Activated T-helper 2 cell treated with anti-CD3 and anti-CD28 coated beads, Interferon-gamma antibody, Interleukin-2, Interleukin-4, amounts not matched to agents 10 μg/mL and 5 μg/mL and 100 μg/mL, durations not matched to agents 14 hours and 24 hours and 36 hours (primary cell): ENCODE measurements around the gene ATP12A. TPM values are rescaled to one million over a fixed set of nuclear protein-coding genes. Genes with fewer than 3 reads are reported as not detected.
A peak's percentile ranks its signal among the peaks of the same experiment; 100 is the strongest.

Experiments
- DNase-seq: peaks from one replicate; pipeline ENCODE4 v3.0.0; 2021; ENCODE audit warnings: low spot score
- H3K27ac Mint-ChIP-seq: one replicate; pipeline ENCODE4 v1.8.0; 2021; ENCODE audit warnings: mixed read lengths
- H3K27me3 Mint-ChIP-seq: one replicate; pipeline ENCODE4 v1.8.0; 2021; ENCODE audit warnings: low read depth, mixed read lengths
- H3K36me3 Mint-ChIP-seq: one replicate; pipeline ENCODE4 v1.8.0; 2021; ENCODE audit warnings: low read depth, mixed read lengths
- H3K4me1 Mint-ChIP-seq: one replicate; pipeline ENCODE4 v1.8.0; 2021; ENCODE audit warnings: low read depth, mixed read lengths
- H3K4me3 Mint-ChIP-seq: one replicate; pipeline ENCODE4 v1.8.0; 2021; ENCODE audit warnings: low read depth, mild to moderate bottlenecking, moderate library complexity, mixed read lengths
- H3K9me3 Mint-ChIP-seq: one replicate; pipeline ENCODE4 v1.8.0; 2021; ENCODE audit warnings: mixed read lengths
- intact Hi-C: fragments of 100-400 bp; cut with micrococcal nuclease; formaldehyde crosslinking; loops from one replicate; pipeline ENCODE4 v1.15.1; 2023
- total RNA-seq: library from RNA; stranded (reverse); gene quantifications from 2 replicates; pipeline ENCODE4 v1.2.3, GENCODE V29; 2022

Gene ATP12A
- total RNA-seq, result 1.1 TPM in 2 replicates

GRCh38 chr13:24680258-24680920, at the start of gene ATP12A:
TSS of gene ATP12A (plus strand) at chr13:24680408. CDS start at chr13:24680744, 336 bp downstream.
- Mint-ChIP-seq H3K27me3 (peaks cover 44% of the 10 kb centered on the region), H3K4me3 (no peak within 1 kb of the TSS), H3K27ac (no peak within 1 kb of the TSS), H3K4me1 (peaks cover 34% of the 10 kb centered on the region), H3K36me3 (no peaks in the 10 kb centered on the region), H3K9me3 (no peaks in the 10 kb centered on the region)
- intact Hi-C loops, result loop anchor here (5.0 kb wide), 3 partner anchors 53 to 168 kb away; partner anchors contain the start of gene PARP4
- peak; percentile 16 for DNase-seq

GRCh38 chr13:24630851-24631620, 49.2 kb upstream of the ATP12A start:
- Mint-ChIP-seq H3K27ac (no peak overlapping the region), H3K36me3 (no peaks in the 10 kb centered on the region), H3K4me3 (no peak overlapping the region), H3K27me3 (no peaks in the 10 kb centered on the region), H3K9me3 (no peaks in the 10 kb centered on the region), H3K4me1 (peaks cover 18% of the 10 kb centered on the region)
- DNase-seq, result no peak
- intact Hi-C loops, result no loop called here

GRCh38 chr13:24631922-24632321, 48.3 kb upstream of the ATP12A start:
- H3K4me3 Mint-ChIP-seq, result no peak overlapping the region
- intact Hi-C loops, result no loop called here
- DNase-seq, result no peak
- no peak overlapping the region for H3K27ac Mint-ChIP-seq
- no peaks in the 10 kb centered on the region for H3K27me3 Mint-ChIP-seq
- peaks cover 11% of the 10 kb centered on the region for H3K4me1 Mint-ChIP-seq
- H3K9me3 Mint-ChIP-seq, result no peaks in the 10 kb centered on the region
- H3K36me3 Mint-ChIP-seq, result no peaks in the 10 kb centered on the region

DNA sequence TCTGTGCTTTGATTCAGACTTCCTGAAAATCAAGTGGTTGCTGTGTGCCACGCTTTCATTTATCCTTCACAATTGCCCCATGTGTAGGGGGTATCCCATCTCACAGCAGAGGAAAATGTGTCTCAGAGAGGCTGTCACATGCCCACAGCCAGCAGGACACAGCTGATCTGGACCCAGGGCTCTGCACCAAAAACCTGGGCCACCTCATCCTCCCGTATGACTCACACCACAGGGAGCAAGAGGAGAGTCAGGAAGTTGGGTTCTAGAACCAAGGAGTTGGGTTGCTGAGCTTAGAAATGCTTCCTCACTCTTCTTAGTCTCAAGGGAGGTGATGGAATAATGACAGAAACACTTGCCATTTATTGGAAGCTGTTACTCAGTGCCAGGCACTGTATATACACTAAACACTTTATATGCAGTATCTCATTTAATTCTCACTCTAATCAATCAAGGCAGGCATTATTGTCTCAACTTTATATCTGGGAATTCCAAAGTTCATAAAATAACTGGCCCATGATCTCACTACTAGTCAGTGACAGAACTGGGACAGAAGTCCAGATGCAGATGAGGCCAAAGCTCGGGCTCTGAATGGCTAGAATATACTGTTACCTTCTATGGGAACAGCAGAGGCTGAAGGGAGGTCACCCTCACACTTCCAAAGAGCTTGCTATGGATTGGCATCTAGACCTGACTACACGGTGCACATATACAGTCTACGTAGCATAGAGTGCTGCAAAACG, 47.7 kb upstream of the ATP12A start:
- Mint-ChIP-seq H3K4me1 (peaks cover 11% of the 10 kb centered on the region), H3K27me3 (no peaks in the 10 kb centered on the region), H3K9me3 (no peaks in the 10 kb centered on the region), H3K36me3 (no peaks in the 10 kb centered on the region), H3K4me3 (no peak overlapping the region), H3K27ac (no peak overlapping the region)
- intact Hi-C loops, result no loop called here
- no peak for DNase-seq

GRCh38 chr13:24636776-24637175, 43.4 kb upstream of the ATP12A start:
- DNase-seq, result no peak
- Mint-ChIP-seq H3K4me3 (no peak overlapping the region), H3K9me3 (no peaks in the 10 kb centered on the region), H3K4me1 (peaks cover 2% of the 10 kb centered on the region), H3K27ac (no peak overlapping the region), H3K27me3 (peaks cover under 1% of the 10 kb centered on the region), H3K36me3 (no peaks in the 10 kb centered on the region)
- intact Hi-C loops, result no loop called here

DNA sequence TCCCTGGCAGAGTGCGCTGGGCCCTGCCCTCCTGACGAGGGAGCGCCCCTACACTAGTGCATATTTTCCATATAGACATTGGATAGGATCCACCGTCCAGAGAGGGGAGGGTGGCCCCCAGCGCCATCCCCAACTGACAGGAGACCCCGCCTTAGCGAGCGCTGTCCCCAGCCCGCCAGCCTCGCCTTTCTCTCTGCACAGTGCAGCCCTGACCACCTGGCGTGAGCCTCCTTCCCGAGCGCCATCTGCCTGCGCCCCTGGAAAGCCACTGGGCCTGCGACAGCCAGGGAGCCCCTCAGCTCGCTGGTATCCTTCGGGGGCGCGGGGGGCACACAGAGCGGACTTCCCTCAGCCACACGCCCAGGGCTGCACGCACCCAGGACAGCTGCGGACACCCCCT, 42.1 kb upstream of the ATP12A start:
- intact Hi-C loops, result no loop called here
- H3K4me1 Mint-ChIP-seq, result peaks cover 2% of the 10 kb centered on the region
- H3K27ac Mint-ChIP-seq, result no peak overlapping the region
- H3K36me3 Mint-ChIP-seq, result no peaks in the 10 kb centered on the region
- no peaks in the 10 kb centered on the region for H3K9me3 Mint-ChIP-seq
- peaks cover 2% of the 10 kb centered on the region for H3K27me3 Mint-ChIP-seq
- no peak for DNase-seq
- no peak overlapping the region for H3K4me3 Mint-ChIP-seq

DNA sequence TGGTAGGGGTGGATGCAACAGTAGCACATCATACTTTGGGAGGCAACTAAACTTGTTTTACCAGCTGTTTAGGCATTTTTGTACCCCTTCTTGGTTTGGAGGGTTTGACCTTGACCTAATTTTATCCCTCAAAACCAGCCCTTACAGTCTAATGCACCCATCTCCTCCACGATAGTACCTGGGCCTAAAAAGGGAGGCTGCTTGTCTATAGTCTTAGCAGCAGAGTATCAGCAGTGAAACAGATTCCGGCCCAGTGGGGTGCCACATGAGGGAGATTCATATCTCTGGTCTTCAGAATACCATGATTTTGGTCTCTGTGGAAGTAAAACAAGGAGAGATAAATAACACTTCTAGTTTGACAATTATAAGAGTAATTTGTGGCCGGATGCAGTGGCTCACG, 39.5 kb upstream of the ATP12A start:
- Mint-ChIP-seq H3K27me3 (peaks cover 2% of the 10 kb centered on the region), H3K4me3 (no peak overlapping the region), H3K4me1 (no peaks in the 10 kb centered on the region), H3K9me3 (no peaks in the 10 kb centered on the region), H3K36me3 (no peaks in the 10 kb centered on the region), H3K27ac (no peak overlapping the region)
- DNase-seq, result no peak
- intact Hi-C loops, result no loop called here

DNA sequence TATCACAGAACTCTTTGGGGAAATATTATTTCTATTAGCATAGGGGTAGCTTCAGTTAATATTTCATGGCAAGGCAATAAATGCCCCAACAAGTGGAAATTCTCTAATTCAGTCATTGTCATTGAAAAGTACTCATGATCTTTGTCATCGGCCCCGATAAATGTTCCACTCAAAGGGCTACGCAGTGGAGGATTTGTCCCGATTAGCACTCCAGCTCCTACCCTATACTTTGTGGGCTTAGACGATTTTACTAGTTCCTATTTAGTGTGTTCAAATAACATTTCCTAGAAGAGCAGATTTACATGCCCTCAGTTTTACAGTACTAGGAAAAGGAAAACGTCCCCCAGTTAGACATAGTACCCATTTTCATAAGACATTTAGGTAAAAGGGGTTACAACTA, 38.0 kb upstream of the ATP12A start:
- no peaks in the 10 kb centered on the region for H3K4me1 Mint-ChIP-seq
- no peak overlapping the region for H3K27ac Mint-ChIP-seq
- H3K4me3 Mint-ChIP-seq, result no peak overlapping the region
- intact Hi-C loops, result no loop called here
- no peaks in the 10 kb centered on the region for H3K9me3 Mint-ChIP-seq
- H3K36me3 Mint-ChIP-seq, result no peaks in the 10 kb centered on the region
- DNase-seq, result no peak
- H3K27me3 Mint-ChIP-seq, result peaks cover 2% of the 10 kb centered on the region

GRCh38 chr13:24644036-24644435, 36.2 kb upstream of the ATP12A start:
- Mint-ChIP-seq H3K36me3 (no peaks in the 10 kb centered on the region), H3K4me3 (no peak overlapping the region), H3K4me1 (peaks cover 2% of the 10 kb centered on the region), H3K9me3 (no peaks in the 10 kb centered on the region), H3K27me3 (peaks cover 2% of the 10 kb centered on the region), H3K27ac (no peak overlapping the region)
- intact Hi-C loops, result no loop called here
- no peak for DNase-seq

GRCh38 chr13:24648271-24648670, 31.9 kb upstream of the ATP12A start:
- Mint-ChIP-seq H3K27me3 (no peaks in the 10 kb centered on the region), H3K4me3 (no peak overlapping the region), H3K36me3 (no peaks in the 10 kb centered on the region), H3K4me1 (peaks cover 6% of the 10 kb centered on the region), H3K9me3 (no peaks in the 10 kb centered on the region), H3K27ac (no peak overlapping the region)
- DNase-seq, result no peak
- intact Hi-C loops, result no loop called here

- Mint-ChIP-seq H3K36me3 (no peaks in the 10 kb centered on the region), H3K27me3 (peaks cover 2% of the 10 kb centered on the region), H3K4me3 (peak overlapping the region; percentile 21), H3K9me3 (no peaks in the 10 kb centered on the region), H3K27ac (peak overlapping the region; percentile 33), H3K4me1 (peaks cover 6% of the 10 kb centered on the region)
- DNase-seq, result no peak
- intact Hi-C loops, result no loop called here
Measured at GRCh38 chr13:24648983-24649687, 31.1 kb upstream of the ATP12A start.

GRCh38 chr13:24649688-24650043, 30.5 kb upstream of the ATP12A start:
- Mint-ChIP-seq H3K9me3 (no peaks in the 10 kb centered on the region), H3K4me1 (peaks cover 6% of the 10 kb centered on the region), H3K36me3 (no peaks in the 10 kb centered on the region), H3K27ac (no peak overlapping the region), H3K4me3 (no peak overlapping the region), H3K27me3 (peaks cover 5% of the 10 kb centered on the region)
- no peak for DNase-seq
- intact Hi-C loops, result no loop called here
